Measurements from ENCODE around the gene TMEM253. TPM values are rescaled to one million over a fixed set of nuclear protein-coding genes. Genes with fewer than 3 reads are reported as not detected.

Gene TMEM253
- total RNA-seq, 1 experiment from 2014 or later, result 0.59 TPM

DNA sequence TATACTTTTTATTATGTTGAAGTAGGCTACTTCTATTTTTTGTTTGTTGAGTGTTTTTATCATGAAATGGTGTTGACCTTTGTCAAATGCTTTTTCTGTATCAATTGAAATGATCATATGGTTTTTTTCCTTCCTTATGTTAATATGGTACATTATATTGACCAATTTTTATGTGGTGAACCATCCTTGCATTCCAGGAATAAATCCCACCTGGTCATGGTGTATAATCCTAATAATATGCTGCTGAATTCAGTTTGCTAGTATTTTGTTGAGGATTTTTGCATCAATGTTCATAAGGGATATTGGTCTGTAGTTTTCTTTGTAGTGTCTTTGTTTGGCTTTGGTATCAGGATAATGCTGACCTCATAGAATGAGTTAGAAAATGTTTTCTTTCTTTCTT, 44.6 kb downstream of the TMEM253 start:
- Histone ChIP-seq H4K20me1 (ENCODE audit: insufficient read depth) (no peaks in the 10 kb centered on the region), H2AFZ (ENCODE audit: low read depth, low read length, poor library complexity, severe bottlenecking) (no peak overlapping the region), H3K9ac (ENCODE audit: low read length) (no peak overlapping the region), H3K9me3 (ENCODE audit: control insufficient read depth in 1 of 2, insufficient read depth in 1 of 2, low read depth in 1 of 2, low read length in 2 of 2) (0 out of 4 replicates have a peak, but pooled peaks cover 0 to 6% of the 10 kb centered on the region in 2 experiments), H3K79me2 (ENCODE audit: insufficient read depth, low read length) (no peaks in the 10 kb centered on the region), H3K4me1 (ENCODE audit: control insufficient read depth in 1 of 2, insufficient read depth in 2 of 2, low read length in 2 of 2) (no peaks in the 10 kb centered on the region), H3K9me2 (ENCODE audit: insufficient read depth) (no peaks in the 10 kb centered on the region), H3K4me3 (replicated peaks in 1 of 2; ENCODE audit: low read depth in 1 of 2, low read length in 2 of 2) (no peak overlapping the region), H3K36me3 (ENCODE audit: control insufficient read depth in 1 of 2, insufficient read depth in 2 of 2, low read length in 2 of 2) (no peaks in the 10 kb centered on the region), H3K27me3 (ENCODE audit: insufficient read depth, low read length) (no peaks in the 10 kb centered on the region), H3K4me2 (ENCODE audit: low read length) (no peak overlapping the region), H3K27ac (ENCODE audit: low read depth, low read length) (no peak overlapping the region)
- DNase-seq (ENCODE audit: low read depth, low spot score) (no peak), ATAC-seq (no peak)
- intact Hi-C loops (cut with micrococcal nuclease), result no loop called here
- no TSS peak for BruUV-seq (replicated peaks)
- RAD21 ChIA-PET (ENCODE audit: low non-redundant PET in 1 of 2, low total read pairs in 2 of 2, uncharacterized antibody in 2 of 2, unreplicated experiment in 2 of 2), result no interaction called here
- CTCF ChIA-PET, result no interaction called here
- POLR2A ChIA-PET, result no interaction called here
- no peak for TF ChIP-seq EGR1 (IDR thresholded peaks at IDR 0.05; ENCODE audit: low read depth)
- no peak for TF ChIP-seq SRF (IDR thresholded peaks at IDR 0.05; ENCODE audit: low read depth)
- TF ChIP-seq TCF7L2 (IDR thresholded peaks at IDR 0.05; ENCODE audit: borderline replicate concordance, extremely low read depth, insufficient read depth, insufficient read length), result no peak
- no peak for TF ChIP-seq EZH2phosphoT487 (IDR thresholded peaks at IDR 0.05; ENCODE audit: borderline replicate concordance)
- no peak for TF ChIP-seq MAX (IDR thresholded peaks at IDR 0.05)
- no peak for TF ChIP-seq ATF3 (IDR thresholded peaks at IDR 0.05)
- no peak for TF ChIP-seq POLR2A (IDR thresholded peaks at IDR 0.05; ENCODE audit: borderline replicate concordance, extremely low read depth, insufficient read depth, insufficient read length)
- no peak for TF ChIP-seq JUND (IDR thresholded peaks at IDR 0.05)
- no peak for TF ChIP-seq SIN3A (IDR thresholded peaks at IDR 0.05; ENCODE audit: low read depth)
- no peak for TF ChIP-seq ZBTB33 (IDR thresholded peaks at IDR 0.05; ENCODE audit: extremely low read depth, insufficient replicate concordance, low read length)
- TF ChIP-seq, protein P1, sequence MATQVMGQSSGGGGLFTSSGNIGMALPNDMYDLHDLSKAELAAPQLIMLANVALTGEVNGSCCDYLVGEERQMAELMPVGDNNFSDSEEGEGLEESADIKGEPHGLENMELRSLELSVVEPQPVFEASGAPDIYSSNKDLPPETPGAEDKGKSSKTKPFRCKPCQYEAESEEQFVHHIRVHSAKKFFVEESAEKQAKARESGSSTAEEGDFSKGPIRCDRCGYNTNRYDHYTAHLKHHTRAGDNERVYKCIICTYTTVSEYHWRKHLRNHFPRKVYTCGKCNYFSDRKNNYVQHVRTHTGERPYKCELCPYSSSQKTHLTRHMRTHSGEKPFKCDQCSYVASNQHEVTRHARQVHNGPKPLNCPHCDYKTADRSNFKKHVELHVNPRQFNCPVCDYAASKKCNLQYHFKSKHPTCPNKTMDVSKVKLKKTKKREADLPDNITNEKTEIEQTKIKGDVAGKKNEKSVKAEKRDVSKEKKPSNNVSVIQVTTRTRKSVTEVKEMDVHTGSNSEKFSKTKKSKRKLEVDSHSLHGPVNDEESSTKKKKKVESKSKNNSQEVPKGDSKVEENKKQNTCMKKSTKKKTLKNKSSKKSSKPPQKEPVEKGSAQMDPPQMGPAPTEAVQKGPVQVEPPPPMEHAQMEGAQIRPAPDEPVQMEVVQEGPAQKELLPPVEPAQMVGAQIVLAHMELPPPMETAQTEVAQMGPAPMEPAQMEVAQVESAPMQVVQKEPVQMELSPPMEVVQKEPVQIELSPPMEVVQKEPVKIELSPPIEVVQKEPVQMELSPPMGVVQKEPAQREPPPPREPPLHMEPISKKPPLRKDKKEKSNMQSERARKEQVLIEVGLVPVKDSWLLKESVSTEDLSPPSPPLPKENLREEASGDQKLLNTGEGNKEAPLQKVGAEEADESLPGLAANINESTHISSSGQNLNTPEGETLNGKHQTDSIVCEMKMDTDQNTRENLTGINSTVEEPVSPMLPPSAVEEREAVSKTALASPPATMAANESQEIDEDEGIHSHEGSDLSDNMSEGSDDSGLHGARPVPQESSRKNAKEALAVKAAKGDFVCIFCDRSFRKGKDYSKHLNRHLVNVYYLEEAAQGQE (IDR thresholded peaks at IDR 0.05; ENCODE audit: low read depth), result no peak
- TF ChIP-seq RAD21 (IDR thresholded peaks at IDR 0.05; ENCODE audit: low read depth), result no peak
- no peak for TF ChIP-seq ZFX (IDR thresholded peaks at IDR 0.05)
